Smooth muscle cell of the coronary artery (primary cell): ENCODE data around the gene NUP35. TPM values are rescaled to one million over a fixed set of nuclear protein-coding genes. Genes with fewer than 3 reads are reported as not detected.

ENCODE experiments used
- total RNA-seq: library from RNA; depleted of rRNA; stranded (reverse); fragments of >200 nt; gene quantifications from 2 replicates; pipeline ENCODE4 v1.2.3, GENCODE V29; 2014; ENCODE audit warnings: low replicate concordance

The NUP35 gene
- total RNA-seq, result 5.9 and 7.0 TPM in 2 replicates

GRCh38 chr2:183124222-183124956 is at the start of gene NUP35:
Gene NUP35, plus strand, starts transcription at chr2:183124443. Its CDS starts 15 bp downstream, at chr2:183124458.

GRCh38 chr2:183078464-183079138 is 45.6 kb upstream of the NUP35 start, which contains the start of gene DUSP19:
Gene DUSP19, plus strand, starts transcription at chr2:183078747. Its CDS starts 187 bp downstream, at chr2:183078934.

Other genes starting within 250 kb of the NUP35 start
- 105 and 149 TPM in 2 replicates for gene NCKAP1, start 86.0 kb upstream of the NUP35 start, total RNA-seq
- 3.4 and 4.2 TPM in 2 replicates for gene DUSP19, start 45.7 kb upstream of the NUP35 start, total RNA-seq